CD14-positive monocyte (primary cell): ENCODE results near the gene CARNS1. TPM values are rescaled to one million over a fixed set of nuclear protein-coding genes. Genes with fewer than 3 reads are reported as not detected.

Experiments
- DNase-seq, 3 donors: peaks; one replicate each; pipeline ENCODE4 v3.0.0-alpha.2; 2011 to 2022
- H2AFZ ChIP-seq: 2 replicates; pipeline ENCODE4 v1.6.0; 2012; ENCODE audit warnings: mild to moderate bottlenecking, low read depth, low read length, inconsistent platforms; ENCODE audit not compliant: insufficient read depth, poor library complexity, severe bottlenecking
- H3K27ac ChIP-seq, 2 donors: 1 replicate in 1 of 2; 2 replicates in 1 of 2; pipeline ENCODE4 v1.5.1; 2012 to 2013; ENCODE audit warnings: low read length in 2 of 2, control low read depth in 1 of 2, inconsistent platforms in 1 of 2, low read depth in 1 of 2, mild to moderate bottlenecking in 1 of 2
- H3K27me3 ChIP-seq, 2 donors: one replicate each; pipeline versions ENCODE4 v1.6.0 to v1.6.1; 2011 to 2013; ENCODE audit warnings: low read length in 2 of 2; ENCODE audit not compliant: control insufficient read depth in 2 of 2, insufficient read depth in 2 of 2
- H3K36me3 ChIP-seq, 2 donors: replicated peaks in 1 of 2; 1 replicate in 1 of 2; 2 replicates in 1 of 2; pipeline versions ENCODE4 v1.5.1 to v1.6.1; 2012 to 2013; ENCODE audit warnings: low read length in 2 of 2, control low read depth in 1 of 2, inconsistent platforms in 1 of 2, mild to moderate bottlenecking in 1 of 2; ENCODE audit not compliant: insufficient read depth in 2 of 2, control insufficient read depth in 1 of 2
- H3K4me1 ChIP-seq, 2 donors: 1 replicate in 1 of 2; 2 replicates in 1 of 2; pipeline versions ENCODE4 v1.5.1 to v1.6.1; 2012 to 2013; ENCODE audit warnings: low read length in 2 of 2, control low read depth in 1 of 2, inconsistent platforms in 1 of 2, mild to moderate bottlenecking in 1 of 2, moderate library complexity in 1 of 2; ENCODE audit not compliant: insufficient read depth in 2 of 2, control insufficient read depth in 1 of 2
- H3K4me2 ChIP-seq: replicated peaks from 2 replicates; pipeline ENCODE3; 2012; ENCODE audit warnings: low read length, moderate library complexity, mild to moderate bottlenecking; ENCODE audit not compliant: poor library complexity, severe bottlenecking; ENCODE audit errors: extremely low read depth
- H3K4me3 ChIP-seq, 3 experiments: fragments of 200-600 bp in 1 of 3; sonication (generic) in 1 of 3; replicated peaks in 1 of 3; 1 replicate in 2 of 3; 2 replicates in 1 of 3; pipeline ENCODE4 v1.5.1; 2011 to 2013; ENCODE audit warnings: low read length in 3 of 3, mild to moderate bottlenecking in 3 of 3, control low read depth in 2 of 3, low read depth in 2 of 3, inconsistent platforms in 1 of 3, moderate library complexity in 1 of 3
- H3K79me2 ChIP-seq: 2 replicates; pipeline ENCODE4 v1.6.0; 2012; ENCODE audit warnings: mild to moderate bottlenecking, control low read depth, inconsistent platforms, low read length, moderate library complexity; ENCODE audit not compliant: insufficient read depth
- H3K9ac ChIP-seq: 2 replicates; pipeline ENCODE4 v1.6.0; 2017; ENCODE audit warnings: low read length, mild to moderate bottlenecking; ENCODE audit not compliant: insufficient read depth, poor library complexity, severe bottlenecking
- H3K9me3 ChIP-seq, 2 donors: replicated peaks in 1 of 2; 1 replicate in 1 of 2; 2 replicates in 1 of 2; pipeline versions ENCODE4 v1.5.1 to v1.6.1; 2012 to 2013; ENCODE audit warnings: low read length in 2 of 2, control low read depth in 1 of 2; ENCODE audit not compliant: control insufficient read depth in 1 of 2, insufficient read depth in 1 of 2
- H4K20me1 ChIP-seq: 2 replicates; pipeline ENCODE4 v1.6.0; 2012; ENCODE audit warnings: mild to moderate bottlenecking, low read length, control low read depth, moderate library complexity; ENCODE audit not compliant: insufficient read depth
- H3K27ac Mint-ChIP-seq, 7 donors: one replicate each; pipeline ENCODE4 v1.8.0; 2020; ENCODE audit warnings: mild to moderate bottlenecking in 7 of 7, mixed read lengths in 7 of 7, moderate library complexity in 6 of 7, inconsistent platforms in 2 of 7
- H3K27me3 Mint-ChIP-seq, 3 donors: one replicate each; pipeline ENCODE4 v1.8.0; 2021 to 2022; ENCODE audit warnings: low read depth in 3 of 3, mild to moderate bottlenecking in 3 of 3, mixed read lengths in 3 of 3, moderate library complexity in 3 of 3, inconsistent platforms in 1 of 3
- H3K36me3 Mint-ChIP-seq, 2 donors: one replicate each; pipeline ENCODE4 v1.8.0; 2020; ENCODE audit warnings: mixed read lengths in 2 of 2, inconsistent platforms in 1 of 2, mild to moderate bottlenecking in 1 of 2
- H3K4me1 Mint-ChIP-seq: one replicate; pipeline ENCODE4 v1.8.0; 2020; ENCODE audit warnings: mild to moderate bottlenecking, mixed read lengths
- H3K4me3 Mint-ChIP-seq, 2 donors: one replicate each; pipeline ENCODE4 v1.8.0; 2020; ENCODE audit warnings: mild to moderate bottlenecking in 2 of 2, mixed read lengths in 2 of 2, moderate library complexity in 1 of 2
- H3K9me3 Mint-ChIP-seq, 7 donors: one replicate each; pipeline ENCODE4 v1.8.0; 2020 to 2022; ENCODE audit warnings: mixed read lengths in 7 of 7, mild to moderate bottlenecking in 6 of 7, moderate library complexity in 6 of 7, inconsistent platforms in 2 of 7
- CTCF ChIP-seq: fragments of 200-600 bp; IDR thresholded peaks from one replicate; pipeline ENCODE4 v1.8.0; 2022; ENCODE audit warnings: antibody characterized with exemption, mild to moderate bottlenecking
- WGBS: methylation state at CpG from one replicate; pipeline ENCODE4 v1.1.5; 2013; ENCODE audit warnings: missing lambda C conversion rate; ENCODE audit not compliant: insufficient coverage; 5-methylcytosine and 5-hydroxymethylcytosine counted together
- intact Hi-C, 2 donors: fragments of 100-400 bp; cut with micrococcal nuclease; formaldehyde crosslinking; loops; one replicate each; pipeline versions ENCODE4 v1.15.0 to v1.15.1; 2023
- polyA plus RNA-seq, 3 donors: library from polyadenylated mRNA; depleted of rRNA in 1 of 3; unstranded in 2 of 3; stranded (reverse) in 1 of 3; fragments of 300-500 nt in 2 of 3; fragments of >200 nt in 1 of 3; fragmentation: Illumina TruSeq in 2 of 3; gene quantifications; 1 replicate in 2 of 3; 2 replicates in 1 of 3; pipeline ENCODE4 v1.2.3, GENCODE V29; 2012 to 2021

The CARNS1 gene
- polyA plus RNA-seq, 3 donors = 0.09 TPM; not detected in 2

DNA sequence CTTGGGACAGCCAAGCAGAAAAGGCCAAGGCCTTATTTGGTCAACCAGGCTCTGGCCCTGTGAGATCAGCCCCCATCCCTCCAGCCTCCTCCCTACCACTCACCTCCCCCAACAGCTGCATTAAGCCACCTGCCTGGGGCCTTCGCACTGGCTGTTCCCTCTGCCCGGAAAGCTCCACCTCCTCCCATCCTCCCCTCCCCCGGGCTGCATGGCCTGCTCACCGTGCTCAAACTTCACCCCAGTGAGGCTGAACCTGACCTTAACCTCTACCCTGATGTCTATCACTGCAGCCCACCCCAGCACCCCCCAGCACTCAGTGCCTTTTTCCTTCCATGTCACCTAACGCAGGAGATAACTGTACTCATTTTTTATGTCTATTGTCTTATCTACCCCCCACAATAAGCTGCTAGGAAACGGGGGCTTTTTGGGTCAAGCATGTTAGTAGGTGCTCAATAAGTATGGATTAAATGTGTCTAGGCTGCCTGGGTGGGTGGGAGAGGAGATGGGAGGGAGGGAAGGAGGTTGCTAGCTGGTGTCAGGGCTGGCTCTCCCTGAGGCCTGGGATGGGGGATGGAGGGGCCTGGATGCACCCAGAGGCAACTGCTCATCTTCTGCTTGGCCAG is 21.1 kb downstream of the CARNS1 start:
- DNase-seq = no peak
- H4K20me1 ChIP-seq = peaks cover 76% of the 10 kb centered on the region
- intact Hi-C loops = no loop called here
- peaks cover 47 to 86% of the 10 kb centered on the region in 2 donors for H3K36me3 ChIP-seq
- peaks cover 51 to 64% of the 10 kb centered on the region in 2 donors for H3K36me3 Mint-ChIP-seq
- no peaks in the 10 kb centered on the region for H3K9me3 Mint-ChIP-seq
- H3K27ac Mint-ChIP-seq = peak overlapping the region in 1 of 7 donors; percentile 37
- H3K27me3 Mint-ChIP-seq = no peaks in the 10 kb centered on the region
- no peak for TF ChIP-seq CTCF
- H3K9ac ChIP-seq = no peak overlapping the region
- H3K79me2 ChIP-seq = no peaks in the 10 kb centered on the region
- H3K4me1 Mint-ChIP-seq = peaks cover 33% of the 10 kb centered on the region
- H3K27me3 ChIP-seq = no peaks in the 10 kb centered on the region
- H2AFZ ChIP-seq = no peak overlapping the region
- WGBS = 3% methylated on average over 4 of the region's 6 CpGs
- H3K4me3 ChIP-seq = no peak overlapping the region
- no peaks in the 10 kb centered on the region for H3K9me3 ChIP-seq
- no peak overlapping the region for H3K27ac ChIP-seq
- H3K4me2 ChIP-seq = no peak overlapping the region
- peaks cover 14 to 39% of the 10 kb centered on the region in 2 donors for H3K4me1 ChIP-seq
- H3K4me3 Mint-ChIP-seq = peak overlapping the region in 1 of 2 donors; percentile 64

DNA sequence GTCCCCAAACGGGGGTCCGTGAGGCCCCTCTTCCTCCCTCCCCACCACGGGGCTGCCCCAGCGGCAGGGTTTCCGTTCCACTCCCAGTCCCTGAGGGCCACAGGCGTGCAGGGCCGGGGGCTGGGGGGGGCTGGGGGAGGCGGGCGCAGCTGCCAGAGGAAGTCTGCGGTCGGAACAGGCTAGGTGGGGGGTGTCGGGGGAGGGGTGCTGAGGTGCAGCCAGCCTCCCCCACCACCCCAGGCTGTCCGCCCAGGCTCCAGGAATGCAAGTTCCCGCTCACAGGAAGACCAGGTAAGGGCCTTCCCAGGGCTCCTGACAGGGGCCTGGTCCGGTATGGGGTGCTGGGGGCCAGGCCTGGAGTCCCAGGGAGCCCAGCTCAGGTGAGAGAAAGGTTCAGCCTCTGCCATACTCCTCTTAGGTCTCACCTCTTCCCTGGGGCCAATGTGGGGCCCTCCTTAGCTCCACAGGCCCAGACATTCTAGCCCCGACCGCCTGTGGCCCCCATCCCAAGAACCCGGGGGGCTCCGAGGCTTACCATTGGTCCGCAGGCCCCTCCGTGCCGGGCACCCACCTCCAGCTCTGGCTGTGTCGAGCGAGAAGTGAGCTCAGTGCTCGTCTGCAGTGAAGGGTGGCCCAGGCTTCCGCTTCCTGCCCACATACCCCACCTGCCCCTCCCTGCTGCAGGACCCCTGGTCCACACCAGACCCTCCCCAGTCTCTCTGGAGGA is 21.8 kb downstream of the CARNS1 start, which contains the start of gene PTPRCAP:
Gene PTPRCAP, minus strand, starts transcription at position 601 of the 727 bp plus-strand sequence. Its CDS starts 63 bp downstream, at position 538.
- Histone ChIP-seq H3K4me3 (no peak within 1 kb of the TSS), H4K20me1 (peaks cover 82% of the 10 kb centered on the region), H3K27ac (no peak within 1 kb of the TSS), H3K9me3 (no peaks in the 10 kb centered on the region), H3K27me3 (no peaks in the 10 kb centered on the region), H3K36me3 (peaks cover 41 to 83% of the 10 kb centered on the region in 2 donors), H3K9ac (no peak within 1 kb of the TSS), H3K4me1 (peaks cover 14 to 45% of the 10 kb centered on the region in 2 donors), H3K4me2 (no peak within 1 kb of the TSS), H2AFZ (no peak within 1 kb of the TSS), H3K79me2 (no peaks in the 10 kb centered on the region)
- peak within 1 kb of the TSS in 2 of 7 donors; percentile 37 to 70 for H3K27ac Mint-ChIP-seq
- no peaks in the 10 kb centered on the region for H3K9me3 Mint-ChIP-seq
- peak within 1 kb of the TSS in 1 of 2 donors; percentile 64 for H3K4me3 Mint-ChIP-seq
- peaks cover 50 to 64% of the 10 kb centered on the region in 2 donors for H3K36me3 Mint-ChIP-seq
- WGBS = 12% methylated on average over 13 of the region's 26 CpGs
- intact Hi-C loops = no loop called here
- no peak for TF ChIP-seq CTCF
- no peak for DNase-seq
- peaks cover 36% of the 10 kb centered on the region for H3K4me1 Mint-ChIP-seq
- no peaks in the 10 kb centered on the region for H3K27me3 Mint-ChIP-seq
